GM23248 (cell line): ENCODE measurements around the gene ECT2.

ENCODE experiments used
- EZH2 ChIP-seq: fragments of 200-600 bp; sonication (generic); IDR thresholded peaks from 2 replicates; pipeline ENCODE4 v1.6.1; 2018; ENCODE audit warnings: antibody characterized with exemption, mild to moderate bottlenecking; ENCODE audit not compliant: insufficient read depth, poor library complexity, severe bottlenecking
- EZH2phosphoT487 ChIP-seq: fragments of 200-600 bp; sonication (generic); IDR thresholded peaks from 2 replicates; pipeline ENCODE4 v1.6.1; 2018; ENCODE audit warnings: antibody characterized with exemption, moderate library complexity, mild to moderate bottlenecking, low read depth; ENCODE audit not compliant: insufficient read depth

- TF ChIP-seq EZH2 (no peak), EZH2phosphoT487 (no peak)
Observed at GRCh38 chr3:172711454-172711795, 39.1 kb upstream of the ECT2 start.
